Activated naive CD4-positive, alpha-beta T cell treated with anti-CD3 and anti-CD28 coated beads for 36 hours (primary cell): ENCODE results near the gene ALPK3. TPM values are rescaled to one million over a fixed set of nuclear protein-coding genes. Genes with fewer than 3 reads are reported as not detected.

Experiments
- CTCF ChIA-PET: fragments of 350-600 bp; sonication (Branson Sonifier 250); formaldehyde crosslinking; loops from one replicate; lab custom pipeline; 2021; ENCODE audit warnings: antibody characterized with exemption; lab: Charles Lee
- DNase-seq: peaks from one replicate; pipeline ENCODE4 v3.0.0-alpha.2; 2020
- H3K27ac Mint-ChIP-seq: one replicate; pipeline ENCODE4 v1.8.0; 2021; ENCODE audit warnings: mild to moderate bottlenecking, mixed read lengths
- H3K27me3 Mint-ChIP-seq: one replicate; pipeline ENCODE4 v1.8.0; 2021; ENCODE audit warnings: low read depth, mixed read lengths
- H3K36me3 Mint-ChIP-seq: one replicate; pipeline ENCODE4 v1.8.0; 2021; ENCODE audit warnings: low read depth, mixed read lengths
- H3K4me1 Mint-ChIP-seq: one replicate; pipeline ENCODE4 v1.8.0; 2021; ENCODE audit warnings: low read depth, mixed read lengths
- H3K4me3 Mint-ChIP-seq: one replicate; pipeline ENCODE4 v1.8.0; 2021; ENCODE audit warnings: mild to moderate bottlenecking, moderate library complexity, mixed read lengths
- H3K9me3 Mint-ChIP-seq: one replicate; pipeline ENCODE4 v1.8.0; 2021; ENCODE audit warnings: mixed read lengths
- intact Hi-C: fragments of 100-400 bp; cut with micrococcal nuclease; formaldehyde crosslinking; loops from one replicate; pipeline ENCODE4 v1.15.1; 2023
- total RNA-seq, 2 experiments: library from RNA; stranded (reverse); gene quantifications; one replicate each; pipeline ENCODE4 v1.2.3, GENCODE V29; 2021

The ALPK3 gene
- total RNA-seq, 2 experiments from 2014 or later, result 0.02 to 0.05 TPM

GRCh38 chr15:84829428-84829827 is 12.3 kb downstream of the ALPK3 start:
- Mint-ChIP-seq H3K9me3 (no peaks in the 10 kb centered on the region), H3K36me3 (no peaks in the 10 kb centered on the region), H3K27ac (no peak overlapping the region), H3K4me1 (no peaks in the 10 kb centered on the region), H3K27me3 (no peaks in the 10 kb centered on the region), H3K4me3 (no peak overlapping the region)
- CTCF ChIA-PET, result interaction anchor here (1.1 to 4.2 kb wide), 2 partner anchors 99 to 259 kb away, joined by 3 to 14 read pairs; no protein-coding TSS in a partner anchor
- intact Hi-C loops, result no loop called here
- no peak for DNase-seq

GRCh38 chr15:84830036-84830435 is 12.9 kb downstream of the ALPK3 start:
- Mint-ChIP-seq H3K27me3 (no peaks in the 10 kb centered on the region), H3K27ac (no peak overlapping the region), H3K36me3 (no peaks in the 10 kb centered on the region), H3K4me3 (no peak overlapping the region), H3K4me1 (no peaks in the 10 kb centered on the region), H3K9me3 (no peaks in the 10 kb centered on the region)
- intact Hi-C loops, result no loop called here
- DNase-seq, result no peak
- CTCF ChIA-PET, result interaction anchor here (0.6 to 4.2 kb wide), 2 partner anchors 98 to 99 kb away, joined by 6 to 14 read pairs; no protein-coding TSS in a partner anchor

- Mint-ChIP-seq H3K27me3 (no peaks in the 10 kb centered on the region), H3K4me1 (no peaks in the 10 kb centered on the region), H3K27ac (no peak overlapping the region), H3K4me3 (no peak overlapping the region), H3K36me3 (no peaks in the 10 kb centered on the region), H3K9me3 (no peaks in the 10 kb centered on the region)
- CTCF ChIA-PET, result interaction anchor here (0.6 to 4.2 kb wide), 2 partner anchors 98 to 134 kb away, joined by 3 to 14 read pairs; no protein-coding TSS in a partner anchor
- intact Hi-C loops, result no loop called here
- no peak for DNase-seq
Observed at GRCh38 chr15:84831028-84831427, 13.9 kb downstream of the ALPK3 start.

- no peak overlapping the region for H3K27ac Mint-ChIP-seq
- H3K36me3 Mint-ChIP-seq, result no peaks in the 10 kb centered on the region
- no peaks in the 10 kb centered on the region for H3K27me3 Mint-ChIP-seq
- no peak overlapping the region for H3K4me3 Mint-ChIP-seq
- intact Hi-C loops, result no loop called here
- H3K9me3 Mint-ChIP-seq, result no peaks in the 10 kb centered on the region
- no peaks in the 10 kb centered on the region for H3K4me1 Mint-ChIP-seq
- DNase-seq, result no peak
- CTCF ChIA-PET, result interaction anchor here (4.2 kb wide), 1 partner anchor 97 kb away, joined by 14 read pairs; no protein-coding TSS in a partner anchor
Observed at GRCh38 chr15:84831613-84832012, 14.5 kb downstream of the ALPK3 start.

- H3K9me3 Mint-ChIP-seq, result no peaks in the 10 kb centered on the region
- DNase-seq, result no peak
- H3K27me3 Mint-ChIP-seq, result no peaks in the 10 kb centered on the region
- H3K27ac Mint-ChIP-seq, result no peak overlapping the region
- H3K36me3 Mint-ChIP-seq, result no peaks in the 10 kb centered on the region
- H3K4me3 Mint-ChIP-seq, result no peak overlapping the region
- CTCF ChIA-PET, result interaction anchor here (0.6 kb wide), 1 partner anchor 206 kb away, joined by 3 read pairs; no protein-coding TSS in a partner anchor
- intact Hi-C loops, result no loop called here
- no peaks in the 10 kb centered on the region for H3K4me1 Mint-ChIP-seq
Observed at GRCh38 chr15:84832448-84833040, 15.4 kb downstream of the ALPK3 start.

GRCh38 chr15:84833447-84834228 is 16.5 kb downstream of the ALPK3 start:
- CTCF ChIA-PET, result interaction anchor here (0.6 kb wide), 1 partner anchor 11 kb away, joined by 3 read pairs; no protein-coding TSS in a partner anchor
- Mint-ChIP-seq H3K27ac (no peak overlapping the region), H3K9me3 (no peaks in the 10 kb centered on the region), H3K36me3 (no peaks in the 10 kb centered on the region), H3K4me3 (no peak overlapping the region), H3K4me1 (no peaks in the 10 kb centered on the region), H3K27me3 (no peaks in the 10 kb centered on the region)
- intact Hi-C loops, result no loop called here
- DNase-seq, result no peak

GRCh38 chr15:84834229-84834955 is 17.2 kb downstream of the ALPK3 start:
- CTCF ChIA-PET, result interaction anchor here (0.6 to 1.0 kb wide), 2 partner anchors 11 to 12 kb away, joined by 3 read pairs; no protein-coding TSS in a partner anchor
- Mint-ChIP-seq H3K9me3 (no peaks in the 10 kb centered on the region), H3K4me3 (no peak overlapping the region), H3K27me3 (no peaks in the 10 kb centered on the region), H3K36me3 (no peaks in the 10 kb centered on the region), H3K4me1 (no peaks in the 10 kb centered on the region), H3K27ac (no peak overlapping the region)
- no peak for DNase-seq
- intact Hi-C loops, result no loop called here

- H3K27me3 Mint-ChIP-seq, result no peaks in the 10 kb centered on the region
- H3K36me3 Mint-ChIP-seq, result no peaks in the 10 kb centered on the region
- H3K27ac Mint-ChIP-seq, result no peak overlapping the region
- intact Hi-C loops, result no loop called here
- H3K4me3 Mint-ChIP-seq, result no peak overlapping the region
- DNase-seq, result no peak
- H3K9me3 Mint-ChIP-seq, result no peaks in the 10 kb centered on the region
- CTCF ChIA-PET, result interaction anchor here (0.6 to 1.0 kb wide), 2 partner anchors 11 to 250 kb away, joined by 3 to 6 read pairs; no protein-coding TSS in a partner anchor
- no peaks in the 10 kb centered on the region for H3K4me1 Mint-ChIP-seq
Observed at GRCh38 chr15:84834969-84835368, 17.8 kb downstream of the ALPK3 start.

- no peak for DNase-seq
- intact Hi-C loops, result no loop called here
- Mint-ChIP-seq H3K9me3 (no peaks in the 10 kb centered on the region), H3K27me3 (no peaks in the 10 kb centered on the region), H3K4me1 (no peaks in the 10 kb centered on the region), H3K27ac (no peak overlapping the region), H3K4me3 (no peak overlapping the region), H3K36me3 (no peaks in the 10 kb centered on the region)
- CTCF ChIA-PET, result interaction anchor here (0.6 to 1.2 kb wide), 3 partner anchors 237 to 251 kb away, joined by 3 to 6 read pairs (median 3); no protein-coding TSS in a partner anchor
Observed at GRCh38 chr15:84835661-84836337, 18.6 kb downstream of the ALPK3 start.

GRCh38 chr15:84836844-84837243 is 19.7 kb downstream of the ALPK3 start:
- CTCF ChIA-PET, result interaction anchor here (0.8 to 1.2 kb wide), 2 partner anchors 238 to 249 kb away, joined by 3 read pairs; no protein-coding TSS in a partner anchor
- intact Hi-C loops, result no loop called here
- Mint-ChIP-seq H3K4me1 (no peaks in the 10 kb centered on the region), H3K27ac (no peak overlapping the region), H3K36me3 (no peaks in the 10 kb centered on the region), H3K9me3 (no peaks in the 10 kb centered on the region), H3K27me3 (no peaks in the 10 kb centered on the region), H3K4me3 (no peak overlapping the region)
- no peak for DNase-seq

GRCh38 chr15:84839714-84840113 is 22.6 kb downstream of the ALPK3 start:
- no peak overlapping the region for H3K27ac Mint-ChIP-seq
- CTCF ChIA-PET, result no interaction called here
- H3K4me1 Mint-ChIP-seq, result no peaks in the 10 kb centered on the region
- no peaks in the 10 kb centered on the region for H3K9me3 Mint-ChIP-seq
- no peaks in the 10 kb centered on the region for H3K36me3 Mint-ChIP-seq
- no peak for DNase-seq
- H3K27me3 Mint-ChIP-seq, result no peaks in the 10 kb centered on the region
- intact Hi-C loops, result no loop called here
- no peak overlapping the region for H3K4me3 Mint-ChIP-seq
